NT2/D1 (cell line): Measurements from ENCODE around the gene PPP1CA.

Experiments used
- YY1 ChIP-seq: IDR thresholded peaks from 2 replicates; pipeline ENCODE4 v1.6.1; 2011; ENCODE audit not compliant: insufficient read length, insufficient read depth
- ZNF274 ChIP-seq: IDR thresholded peaks from 2 replicates; pipeline ENCODE4 v1.6.1; 2011; ENCODE audit warnings: mild to moderate bottlenecking, low read depth, low read length

- TF ChIP-seq YY1 (no peak), ZNF274 (no peak)
These were observed 46.6 kb upstream of the PPP1CA start for GRCh38 chr11:67448220-67448609.
